AG04450 (cell line): ENCODE measurements around the gene TAT. TPM values are rescaled to one million over a fixed set of nuclear protein-coding genes. Genes with fewer than 3 reads are reported as not detected.
"Not testable (repeated sequence)": the region's sequence is repeated elsewhere in the genome, so short reads cannot be mapped to it uniquely, and the experiment has no call there.

Experiments
- CTCF ChIA-PET: fragments of 300-600, 350-600 bp; formaldehyde crosslinking; extraction: SDS; loops from one replicate; lab custom pipeline; 2022; ENCODE audit warnings: antibody characterized with exemption, inconsistent platforms; lab: Charles Lee
- POLR2A ChIA-PET: fragments of 350-600 bp; formaldehyde crosslinking; extraction: SDS; loops from one replicate; lab custom pipeline; 2021; ENCODE audit warnings: antibody characterized with exemption, inconsistent platforms; lab: Yijun Ruan, JAX
- DNase-seq: peaks from one replicate; pipeline ENCODE4 v3.0.0-alpha.2; 2011; ENCODE audit warnings: low read depth, low spot score
- H3K27ac ChIP-seq: one replicate; pipeline ENCODE4 v1.5.1; 2012; ENCODE audit warnings: low read depth, low read length, control low read depth
- H3K27me3 ChIP-seq: one replicate; pipeline ENCODE4 v1.6.0; 2012; ENCODE audit warnings: low read length; ENCODE audit not compliant: control insufficient read depth, insufficient read depth
- H3K4me3 ChIP-seq: 2 replicates; pipeline ENCODE4 v1.5.1; 2011; ENCODE audit warnings: mild to moderate bottlenecking, low read depth, low read length, control low read depth
- H3K9me3 ChIP-seq: 2 replicates; pipeline ENCODE4 v1.5.1; 2012; ENCODE audit warnings: low read length; ENCODE audit not compliant: control insufficient read depth, insufficient read depth
- polyA plus RNA-seq: library from polyadenylated mRNA; depleted of rRNA; stranded (reverse); fragments of >200 nt; gene quantifications from 2 replicates; pipeline ENCODE4 v1.2.3, GENCODE V29; 2011
- TF ChIP-seq, protein P1 (sequence below): IDR thresholded peaks from 2 replicates; pipeline ENCODE4 v1.5.1; 2011; ENCODE audit warnings: low read depth, low read length, control low read depth, inconsistent platforms

TAT gene
- polyA plus RNA-seq, 1 experiment = not detected

DNA sequence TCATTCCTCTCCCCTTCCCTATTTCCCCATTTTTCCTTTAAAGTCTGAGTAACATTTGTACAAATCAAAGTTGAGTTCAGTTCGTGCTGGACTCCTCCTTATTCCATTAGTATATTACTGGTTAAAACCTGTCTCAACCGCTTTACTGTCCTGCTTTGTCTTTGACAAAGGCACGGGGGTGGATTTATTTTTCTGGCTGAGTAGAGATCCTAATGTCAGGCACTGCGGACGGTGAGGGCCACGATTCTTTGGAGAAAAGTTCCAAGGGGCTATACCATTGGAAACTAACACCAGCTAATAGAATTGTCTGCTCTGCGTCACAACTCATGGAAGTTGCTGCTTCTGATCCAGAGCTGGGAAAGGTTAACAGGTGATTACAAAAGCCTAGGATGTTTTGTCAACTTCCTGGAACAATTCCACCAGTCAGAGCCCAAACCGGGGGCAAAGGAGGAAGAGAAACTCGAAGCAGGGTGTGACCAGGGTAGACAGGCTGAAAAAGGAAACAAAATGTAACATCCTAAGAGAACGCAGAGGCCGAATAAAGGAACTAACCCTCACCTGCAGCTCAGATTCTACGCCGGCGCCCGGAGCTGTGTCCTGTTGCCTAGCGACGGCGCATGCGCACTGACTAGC, 12.4 kb downstream of the TAT start:
- Histone ChIP-seq H3K27me3 (peaks cover 5% of the 10 kb centered on the region), H3K4me3 (peak overlapping the region; percentile 73), H3K9me3 (no peaks in the 10 kb centered on the region), H3K27ac (no peak overlapping the region)
- no peak for DNase-seq
- ChIA-PET CTCF (interaction anchor here (0.8 to 2.9 kb wide), 10 partner anchors 9 to 392 kb away, joined by 3 to 27 read pairs (median 3); no protein-coding TSS in a partner anchor), POLR2A (interaction anchor here (0.5 to 0.7 kb wide), 2 partner anchors 43 to 275 kb away, joined by 3 read pairs; partner anchors contain the start of gene CMTR2)
- TF ChIP-seq, protein P1, sequence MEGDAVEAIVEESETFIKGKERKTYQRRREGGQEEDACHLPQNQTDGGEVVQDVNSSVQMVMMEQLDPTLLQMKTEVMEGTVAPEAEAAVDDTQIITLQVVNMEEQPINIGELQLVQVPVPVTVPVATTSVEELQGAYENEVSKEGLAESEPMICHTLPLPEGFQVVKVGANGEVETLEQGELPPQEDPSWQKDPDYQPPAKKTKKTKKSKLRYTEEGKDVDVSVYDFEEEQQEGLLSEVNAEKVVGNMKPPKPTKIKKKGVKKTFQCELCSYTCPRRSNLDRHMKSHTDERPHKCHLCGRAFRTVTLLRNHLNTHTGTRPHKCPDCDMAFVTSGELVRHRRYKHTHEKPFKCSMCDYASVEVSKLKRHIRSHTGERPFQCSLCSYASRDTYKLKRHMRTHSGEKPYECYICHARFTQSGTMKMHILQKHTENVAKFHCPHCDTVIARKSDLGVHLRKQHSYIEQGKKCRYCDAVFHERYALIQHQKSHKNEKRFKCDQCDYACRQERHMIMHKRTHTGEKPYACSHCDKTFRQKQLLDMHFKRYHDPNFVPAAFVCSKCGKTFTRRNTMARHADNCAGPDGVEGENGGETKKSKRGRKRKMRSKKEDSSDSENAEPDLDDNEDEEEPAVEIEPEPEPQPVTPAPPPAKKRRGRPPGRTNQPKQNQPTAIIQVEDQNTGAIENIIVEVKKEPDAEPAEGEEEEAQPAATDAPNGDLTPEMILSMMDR = no peak

DNA sequence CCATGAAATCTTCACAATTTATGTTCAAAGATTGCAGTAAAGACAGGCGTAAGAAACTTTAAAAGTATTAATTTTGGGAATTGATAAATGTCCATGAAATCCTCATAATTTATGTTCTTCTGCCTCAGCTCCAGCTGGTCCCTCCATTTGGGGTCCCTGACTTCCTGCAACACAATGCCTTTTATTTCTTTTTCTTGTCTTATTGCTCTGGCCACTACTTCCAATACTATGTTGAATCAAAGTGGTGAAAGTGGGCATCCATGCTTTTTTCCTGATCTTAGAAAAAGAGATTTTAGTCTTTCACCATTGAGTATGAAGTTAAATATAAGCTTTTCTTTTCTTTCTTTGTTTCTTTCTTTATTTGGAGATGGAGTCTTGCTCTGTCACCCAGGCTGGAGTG, 14.3 kb downstream of the TAT start:
- CTCF ChIA-PET = interaction anchor here (1.3 kb wide), 1 partner anchor 49 kb away, joined by 6 read pairs; no protein-coding TSS in a partner anchor
- Histone ChIP-seq H3K27me3 (peaks cover 2% of the 10 kb centered on the region), H3K9me3 (no peaks in the 10 kb centered on the region), H3K27ac (no peak overlapping the region), H3K4me3 (no peak overlapping the region)
- no peak for DNase-seq
- TF ChIP-seq, protein P1 = no peak
- POLR2A ChIA-PET = no interaction called here

DNA sequence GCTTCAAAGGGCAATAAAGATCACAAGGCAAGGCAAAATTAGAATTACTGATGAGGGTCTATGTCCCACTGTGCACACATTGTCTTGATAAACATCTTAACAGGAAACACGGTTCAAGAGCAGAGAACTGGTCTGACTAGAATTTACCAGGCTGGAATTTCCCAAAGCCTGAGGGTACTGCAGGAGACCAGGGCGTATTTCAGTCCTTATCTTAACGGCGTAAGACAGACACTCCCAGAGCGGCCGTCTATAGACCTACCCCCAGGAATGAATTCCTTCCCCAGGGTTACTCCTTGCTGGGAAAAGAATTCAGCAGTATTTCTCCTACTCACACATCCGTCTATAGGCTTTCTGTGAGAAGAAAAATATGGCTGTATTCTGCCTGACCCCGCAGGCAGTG, 15.0 kb downstream of the TAT start:
- DNase-seq, H3K27ac ChIP-seq, POLR2A ChIA-PET, H3K4me3 ChIP-seq, H3K27me3 ChIP-seq, H3K9me3 ChIP-seq, CTCF ChIA-PET: not testable (repeated sequence)

DNA sequence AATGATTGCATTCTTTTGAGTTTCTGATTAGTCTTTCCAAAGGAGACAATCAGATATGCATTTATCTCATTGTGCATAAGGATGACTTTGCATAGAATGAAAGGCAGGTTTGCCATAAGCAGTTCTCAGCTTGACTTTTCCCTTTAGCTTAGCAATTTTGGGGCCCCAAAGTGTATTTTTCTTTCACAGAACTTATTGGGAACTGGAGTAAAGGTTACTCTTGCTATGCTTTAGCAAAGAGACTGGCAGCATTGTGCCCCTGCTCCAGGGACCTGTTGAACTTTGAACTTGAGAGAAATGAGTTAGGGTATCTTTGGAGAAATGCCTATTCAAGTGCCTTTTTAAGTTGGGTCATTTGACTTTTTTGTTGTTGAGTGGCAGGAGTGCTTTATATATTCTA, 17.0 kb downstream of the TAT start:
- Histone ChIP-seq H3K4me3 (no peak overlapping the region), H3K9me3 (no peaks in the 10 kb centered on the region), H3K27ac (no peak overlapping the region), H3K27me3 (peaks cover 2% of the 10 kb centered on the region)
- ChIA-PET CTCF (no interaction called here), POLR2A (no interaction called here)
- TF ChIP-seq, protein P1 = no peak
- no peak for DNase-seq

- Histone ChIP-seq H3K27ac (no peak overlapping the region), H3K27me3 (peaks cover 2% of the 10 kb centered on the region), H3K9me3 (no peaks in the 10 kb centered on the region), H3K4me3 (no peak overlapping the region)
- ChIA-PET POLR2A (no interaction called here), CTCF (no interaction called here)
- TF ChIP-seq, protein P1 = no peak
- DNase-seq = no peak
Observed at GRCh38 chr16:71557954-71558582, 18.8 kb downstream of the TAT start.
